T follicular helper cell (primary cell): ENCODE measurements around the gene LRRC8A.
A peak's percentile ranks its signal among the peaks of the same experiment; 100 is the strongest.

ENCODE experiments used
- DNase-seq: peaks from one replicate; pipeline ENCODE4 v3.0.0-alpha.2; 2020; ENCODE audit warnings: low read depth

The LRRC8A gene

DNA sequence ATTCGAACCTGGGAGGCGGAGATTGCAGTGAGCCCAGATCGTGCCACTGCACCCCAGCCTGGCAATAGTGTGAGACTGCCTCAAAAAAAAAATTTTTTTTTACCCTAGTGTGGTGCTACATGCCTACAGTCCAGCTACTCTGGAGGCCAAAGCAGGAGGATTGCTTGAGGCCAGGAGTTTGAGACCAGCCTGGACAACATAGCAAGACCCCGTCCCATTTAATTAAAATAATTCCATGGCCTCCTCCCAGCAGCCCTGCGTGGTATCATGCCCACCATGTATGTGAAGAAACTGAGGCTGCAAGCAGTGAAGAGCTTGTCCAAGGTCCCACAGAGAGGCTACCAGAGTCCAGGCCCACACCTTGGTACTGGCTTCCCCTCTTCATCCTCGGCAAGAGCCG lies 19.4 kb downstream of the LRRC8A start:
- no peak for DNase-seq

- DNase-seq = no peak
These were observed 19.9 kb downstream of the LRRC8A start for GRCh38 chr9:128901822-128902221.

- DNase-seq = peak; percentile 83
These were observed 20.6 kb downstream of the LRRC8A start for GRCh38 chr9:128902351-128903078.

- no peak for DNase-seq
These were observed 21.1 kb downstream of the LRRC8A start for GRCh38 chr9:128903079-128903461.

DNA sequence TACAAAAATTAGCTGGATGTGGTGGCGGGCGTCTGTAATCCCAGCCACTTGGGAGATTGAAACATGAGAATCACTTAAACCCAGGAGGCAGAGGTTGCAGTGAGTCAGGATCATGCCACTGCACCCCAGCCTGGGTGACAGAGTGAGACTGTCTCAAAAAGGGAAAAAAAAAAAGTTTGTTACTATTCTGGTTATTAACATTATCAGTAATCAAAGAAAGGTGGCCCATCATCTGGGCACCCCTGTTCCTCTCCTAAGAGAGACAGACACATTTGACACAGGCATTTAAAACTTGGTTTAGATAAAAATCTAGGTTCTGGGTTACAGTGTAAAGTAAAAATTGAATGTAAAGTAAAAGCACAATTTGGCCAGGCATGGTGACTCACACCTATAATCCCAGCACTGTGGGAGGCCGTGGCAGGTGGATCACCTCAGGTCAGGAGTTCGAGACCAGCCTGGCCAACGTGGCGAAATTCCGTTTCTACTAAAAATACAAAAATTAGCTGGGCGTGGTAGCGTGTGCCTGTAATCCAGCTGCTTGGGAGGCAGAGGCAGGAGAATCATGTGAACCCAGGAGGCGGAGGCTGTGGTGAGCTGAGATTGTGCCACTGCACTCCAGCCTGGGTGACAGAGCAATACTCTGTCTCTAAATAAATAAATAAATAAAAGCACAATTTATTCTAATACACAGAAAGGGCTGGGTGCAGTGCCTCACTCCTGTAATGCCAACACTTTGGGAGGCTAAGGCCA lies 22.1 kb downstream of the LRRC8A start:
- no peak for DNase-seq

GRCh38 chr9:128905964-128906363 lies 24.0 kb downstream of the LRRC8A start:
- no peak for DNase-seq

DNA sequence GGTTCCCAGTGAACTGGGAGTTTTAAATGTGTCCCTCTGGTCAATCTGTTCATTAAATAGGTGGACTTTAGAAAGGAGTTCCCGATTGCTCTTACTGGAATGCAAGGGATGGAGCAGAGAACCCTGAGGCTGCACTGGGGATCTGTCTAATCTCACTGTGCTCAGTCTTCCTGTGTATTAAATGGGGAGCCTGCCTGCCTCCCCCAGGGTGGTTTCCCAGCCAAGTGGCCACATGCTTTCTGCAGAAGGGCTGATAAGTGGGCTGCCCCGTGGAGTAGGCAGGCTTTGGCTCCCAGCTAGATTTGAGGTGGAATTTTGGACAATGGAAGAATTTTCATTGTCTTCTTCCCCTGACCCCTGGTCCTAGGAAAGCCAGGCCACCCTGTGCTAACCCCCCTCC lies 24.8 kb downstream of the LRRC8A start:
- DNase-seq = no peak

GRCh38 chr9:128908372-128908771 lies 26.4 kb downstream of the LRRC8A start:
- no peak for DNase-seq

DNA sequence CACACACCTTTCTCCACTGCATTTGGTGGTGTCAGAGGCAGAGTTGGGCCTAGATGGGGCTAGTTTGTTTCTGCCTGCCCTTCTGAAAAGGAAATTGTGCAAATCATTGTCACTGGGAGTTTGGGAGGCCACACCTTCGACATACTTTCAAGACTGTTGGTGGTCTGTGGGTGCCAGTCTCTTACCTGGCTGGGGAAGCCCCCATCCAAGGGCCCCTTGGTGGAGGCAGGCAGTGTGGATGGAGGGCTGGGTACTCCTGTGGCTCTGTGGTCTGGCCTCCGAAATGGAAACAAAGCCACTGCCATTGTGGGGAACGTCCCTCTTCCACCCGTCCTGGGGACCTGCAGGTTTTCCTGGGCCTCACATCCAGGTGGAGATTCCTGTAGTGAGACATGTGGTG lies 27.9 kb downstream of the LRRC8A start:
- DNase-seq = no peak

DNA sequence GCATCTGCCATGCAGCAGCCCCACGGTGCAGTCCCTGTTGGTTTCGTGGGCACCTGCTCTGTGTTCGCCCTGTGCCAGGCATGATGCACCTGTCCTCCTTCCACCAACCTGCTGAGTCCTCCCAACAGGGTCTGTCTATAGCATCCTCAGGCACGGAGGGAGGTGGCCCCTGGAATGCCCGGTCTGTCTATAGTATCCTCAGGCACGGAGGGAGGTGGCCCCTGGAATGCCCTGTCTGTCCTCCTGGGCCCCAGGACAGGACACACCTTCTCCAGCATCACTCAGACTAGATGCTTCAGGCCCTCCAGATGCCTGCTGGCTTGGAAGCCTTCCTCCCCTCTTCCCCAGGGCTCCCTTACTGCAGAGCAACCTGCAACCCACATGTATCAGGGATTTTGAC lies 29.0 kb downstream of the LRRC8A start:
- no peak for DNase-seq

- no peak for DNase-seq
These were observed 29.6 kb downstream of the LRRC8A start for GRCh38 chr9:128911529-128912035.

DNA sequence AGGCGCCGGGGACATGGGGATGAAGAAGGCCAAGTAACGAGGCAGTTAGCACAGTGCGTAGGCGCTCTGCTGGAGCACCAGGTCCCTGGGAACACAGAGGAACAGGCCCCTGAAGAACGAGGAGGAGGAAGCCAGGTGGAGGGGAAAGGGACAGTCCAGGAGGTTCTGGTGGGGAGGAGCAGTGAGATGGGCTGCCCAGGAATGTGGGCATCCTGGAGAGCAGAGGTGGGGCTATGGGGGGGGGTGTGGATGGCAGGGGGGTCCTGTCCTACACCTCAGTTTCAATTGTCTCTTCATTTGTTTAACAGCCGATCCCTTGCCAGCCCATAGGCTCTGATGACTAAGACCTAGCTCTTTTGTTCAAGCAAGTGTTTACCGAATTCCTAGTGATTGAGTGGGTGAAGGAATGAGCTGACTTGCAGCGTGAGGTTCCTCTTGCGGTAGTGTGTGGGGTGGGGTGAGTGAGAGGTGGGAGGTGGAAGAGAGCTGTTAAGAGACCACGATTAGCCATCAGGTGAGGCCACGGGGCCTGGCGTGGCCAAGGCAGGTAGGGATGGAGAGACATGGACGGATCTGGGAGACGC lies 30.4 kb downstream of the LRRC8A start:
- DNase-seq = no peak

DNA sequence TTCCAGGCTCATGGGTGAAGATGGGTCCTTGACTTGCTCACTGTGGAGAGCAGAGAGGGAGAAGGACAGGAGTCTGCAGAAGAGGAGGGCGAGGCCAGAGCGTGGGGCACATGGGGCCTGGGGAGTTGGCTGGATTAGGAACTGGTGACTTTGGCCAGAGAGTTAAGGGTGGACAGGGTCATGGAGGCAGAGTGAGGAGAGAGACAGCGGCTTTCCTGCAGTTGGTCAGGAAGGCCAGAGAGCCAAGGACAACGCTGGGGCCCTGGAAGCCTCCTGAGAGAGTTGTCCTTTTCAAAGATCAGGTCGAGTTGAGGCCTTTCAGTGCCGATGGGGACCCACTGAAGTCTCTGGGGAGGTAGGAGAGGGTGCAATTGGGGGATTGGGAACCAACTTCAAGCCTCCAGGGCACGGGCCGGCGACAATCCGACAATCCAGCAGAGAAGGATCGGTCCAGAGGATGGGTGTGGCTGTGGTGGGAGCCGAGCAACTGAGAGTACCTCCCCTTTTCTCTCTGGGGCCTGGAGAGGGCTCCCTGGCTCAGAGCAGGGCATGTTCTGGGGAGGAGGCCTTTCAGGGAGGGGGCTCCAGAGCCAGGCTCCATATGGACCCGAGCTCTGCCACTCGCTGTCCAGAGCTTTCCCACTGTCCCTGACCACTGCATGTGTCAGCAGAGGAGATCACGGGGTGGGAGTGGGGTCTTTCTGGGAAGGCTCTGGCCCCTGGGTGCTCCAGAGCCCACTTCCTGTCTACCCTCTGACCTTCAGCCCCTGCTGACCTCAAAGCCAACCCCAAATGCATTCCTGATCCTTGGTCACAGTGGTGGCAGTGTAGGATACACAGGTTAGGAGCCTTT lies 31.3 kb downstream of the LRRC8A start:
- no peak for DNase-seq

GRCh38 chr9:128913995-128914772 lies 32.3 kb downstream of the LRRC8A start:
- DNase-seq = no peak

DNA sequence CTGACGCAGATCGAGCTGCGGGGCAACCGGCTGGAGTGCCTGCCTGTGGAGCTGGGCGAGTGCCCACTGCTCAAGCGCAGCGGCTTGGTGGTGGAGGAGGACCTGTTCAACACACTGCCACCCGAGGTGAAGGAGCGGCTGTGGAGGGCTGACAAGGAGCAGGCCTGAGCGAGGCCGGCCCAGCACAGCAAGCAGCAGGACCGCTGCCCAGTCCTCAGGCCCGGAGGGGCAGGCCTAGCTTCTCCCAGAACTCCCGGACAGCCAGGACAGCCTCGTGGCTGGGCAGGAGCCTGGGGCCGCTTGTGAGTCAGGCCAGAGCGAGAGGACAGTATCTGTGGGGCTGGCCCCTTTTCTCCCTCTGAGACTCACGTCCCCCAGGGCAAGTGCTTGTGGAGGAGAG lies 34.3 kb downstream of the LRRC8A start:
- DNase-seq = no peak

GRCh38 chr9:128916745-128917144 lies 34.8 kb downstream of the LRRC8A start:
- no peak for DNase-seq

DNA sequence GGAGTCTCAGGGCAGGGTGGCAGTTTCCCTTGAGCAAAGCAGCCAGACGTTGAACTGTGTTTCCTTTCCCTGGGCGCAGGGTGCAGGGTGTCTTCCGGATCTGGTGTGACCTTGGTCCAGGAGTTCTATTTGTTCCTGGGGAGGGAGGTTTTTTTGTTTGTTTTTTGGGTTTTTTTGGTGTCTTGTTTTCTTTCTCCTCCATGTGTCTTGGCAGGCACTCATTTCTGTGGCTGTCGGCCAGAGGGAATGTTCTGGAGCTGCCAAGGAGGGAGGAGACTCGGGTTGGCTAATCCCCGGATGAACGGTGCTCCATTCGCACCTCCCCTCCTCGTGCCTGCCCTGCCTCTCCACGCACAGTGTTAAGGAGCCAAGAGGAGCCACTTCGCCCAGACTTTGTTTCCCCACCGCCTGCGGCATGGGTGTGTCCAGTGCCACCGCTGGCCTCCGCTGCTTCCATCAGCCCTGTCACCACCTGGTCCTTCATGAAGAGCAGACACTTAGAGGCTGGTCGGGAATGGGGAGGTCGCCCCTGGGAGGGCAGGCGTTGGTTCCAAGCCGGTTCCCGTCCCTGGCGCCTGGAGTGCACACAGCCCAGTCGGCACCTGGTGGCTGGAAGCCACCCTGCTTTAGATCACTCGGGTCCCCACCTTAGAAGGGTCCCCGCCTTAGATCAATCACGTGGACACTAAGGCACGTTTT lies 35.4 kb downstream of the LRRC8A start:
- no peak for DNase-seq

GRCh38 chr9:128918921-128919320 lies 37.0 kb downstream of the LRRC8A start:
- no peak for DNase-seq

DNA sequence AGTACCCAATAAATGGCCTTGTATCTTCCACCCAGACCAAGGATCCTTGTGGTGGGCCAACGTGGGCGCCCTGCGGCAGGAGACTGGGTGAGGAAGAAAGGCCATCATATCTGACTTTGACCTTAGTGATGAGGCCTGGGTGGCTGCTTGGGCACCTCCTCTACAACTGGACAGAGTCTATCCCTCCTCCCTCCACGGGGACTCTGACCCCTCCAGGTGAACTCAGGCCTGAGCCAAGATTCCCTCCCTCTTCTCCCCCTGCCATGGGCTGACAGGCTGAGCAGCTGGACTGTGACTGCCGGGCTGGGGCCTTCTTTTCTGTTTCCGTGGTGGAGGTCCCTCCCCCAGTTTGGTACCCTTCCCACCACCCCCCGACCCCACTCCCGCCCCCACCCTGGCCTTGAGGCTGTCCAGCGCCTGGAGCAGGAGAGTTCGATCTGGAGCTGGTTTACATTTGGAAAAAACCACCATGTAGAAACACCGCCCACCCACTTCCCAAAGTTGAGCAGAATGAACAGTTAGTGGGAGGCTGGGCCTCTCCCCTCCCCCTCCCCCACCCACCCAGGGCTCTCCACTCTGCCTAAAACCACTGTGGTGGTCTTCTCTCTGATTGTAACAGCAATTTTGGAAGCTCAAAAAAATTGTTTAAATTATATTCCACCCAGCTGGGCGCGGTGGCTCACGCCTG lies 37.6 kb downstream of the LRRC8A start:
- no peak for DNase-seq
